Stimulated activated CD4-positive, alpha-beta T cell treated with anti-CD3 and anti-CD28 coated beads, Interleukin-1b, Interleukin-23, amount 100 ng/mL, for 24 hours (primary cell): ENCODE data around the gene SLC17A5.
A peak's percentile ranks its signal among the peaks of the same experiment; 100 is the strongest.
"Not testable (repeated sequence)": the region's sequence is repeated elsewhere in the genome, so short reads cannot be mapped to it uniquely, and the experiment has no call there.

Experiments
- DNase-seq, 4 experiments: peaks; one replicate each; pipeline ENCODE4 v3.0.0-alpha.2; 2020; ENCODE audit warnings: low read depth in 4 of 4, low spot score in 1 of 4

Gene SLC17A5, protein sequence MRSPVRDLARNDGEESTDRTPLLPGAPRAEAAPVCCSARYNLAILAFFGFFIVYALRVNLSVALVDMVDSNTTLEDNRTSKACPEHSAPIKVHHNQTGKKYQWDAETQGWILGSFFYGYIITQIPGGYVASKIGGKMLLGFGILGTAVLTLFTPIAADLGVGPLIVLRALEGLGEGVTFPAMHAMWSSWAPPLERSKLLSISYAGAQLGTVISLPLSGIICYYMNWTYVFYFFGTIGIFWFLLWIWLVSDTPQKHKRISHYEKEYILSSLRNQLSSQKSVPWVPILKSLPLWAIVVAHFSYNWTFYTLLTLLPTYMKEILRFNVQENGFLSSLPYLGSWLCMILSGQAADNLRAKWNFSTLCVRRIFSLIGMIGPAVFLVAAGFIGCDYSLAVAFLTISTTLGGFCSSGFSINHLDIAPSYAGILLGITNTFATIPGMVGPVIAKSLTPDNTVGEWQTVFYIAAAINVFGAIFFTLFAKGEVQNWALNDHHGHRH

DNA sequence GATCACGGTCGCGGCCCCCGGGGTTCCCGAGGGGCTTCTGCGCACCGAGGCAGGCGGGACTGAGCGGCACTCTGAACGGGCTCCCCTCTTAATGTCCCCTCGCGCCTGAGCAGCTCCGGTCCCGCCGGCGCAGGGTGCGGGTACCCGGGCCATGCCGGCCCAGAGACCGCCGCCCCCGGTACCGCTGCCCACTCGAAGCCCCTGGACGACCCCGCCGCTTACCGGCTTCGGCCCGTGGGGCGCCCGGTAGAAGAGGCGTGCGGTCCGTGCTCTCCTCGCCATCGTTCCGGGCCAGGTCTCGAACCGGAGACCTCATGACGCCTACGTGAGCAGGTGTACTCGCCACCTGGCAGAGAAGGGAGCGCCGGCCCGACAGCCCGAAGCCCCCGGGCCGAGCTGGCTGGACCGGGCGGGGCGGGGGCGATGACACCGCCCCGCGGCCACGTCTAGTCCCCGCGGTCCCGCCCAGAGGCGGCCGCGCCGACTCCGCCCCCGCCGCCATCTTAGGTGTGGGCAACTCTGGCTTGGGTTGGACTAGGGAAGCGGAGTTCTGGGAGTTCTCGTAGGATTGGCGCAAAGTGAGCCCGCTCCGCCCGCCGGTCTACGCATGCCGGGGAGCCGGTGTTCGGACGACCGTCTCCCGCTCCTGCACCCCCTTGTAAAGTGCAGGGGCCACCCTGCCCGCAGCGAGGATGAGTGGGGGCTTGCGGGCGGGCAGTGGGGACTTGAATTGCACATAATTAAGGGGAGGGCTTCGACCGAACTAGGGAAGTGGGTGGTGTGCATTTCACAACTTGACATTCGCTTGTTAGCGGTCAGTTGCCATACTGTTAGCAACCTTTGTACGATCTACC, at the start of gene SLC17A5:
TSS of gene SLC17A5 (minus strand) at position 422 of the 854 bp plus-strand sequence. CDS start at position 316, 106 bp downstream.
- DNase-seq = peak; percentile 72 to 90 (median 80)

DNA sequence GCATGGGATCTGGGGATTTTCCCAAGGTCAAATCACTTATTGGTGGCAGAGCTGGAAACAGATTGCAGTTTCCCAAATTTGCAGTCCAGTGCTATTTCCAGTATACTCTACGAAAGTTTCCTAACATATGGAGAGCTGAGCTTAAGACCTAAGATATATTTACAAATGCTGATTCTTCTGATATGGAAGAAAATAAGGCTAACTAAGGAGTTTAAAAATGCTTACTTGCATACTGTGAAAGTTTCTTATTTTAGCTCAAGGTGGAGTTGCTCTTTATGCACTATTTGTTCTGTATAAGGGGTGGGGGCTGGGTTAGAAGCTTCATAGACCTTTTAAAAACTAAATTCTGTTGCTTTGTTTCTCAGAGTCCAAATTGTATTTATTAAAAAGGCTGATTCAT, 49.7 kb upstream of the SLC17A5 start:
- no peak for DNase-seq

DNA sequence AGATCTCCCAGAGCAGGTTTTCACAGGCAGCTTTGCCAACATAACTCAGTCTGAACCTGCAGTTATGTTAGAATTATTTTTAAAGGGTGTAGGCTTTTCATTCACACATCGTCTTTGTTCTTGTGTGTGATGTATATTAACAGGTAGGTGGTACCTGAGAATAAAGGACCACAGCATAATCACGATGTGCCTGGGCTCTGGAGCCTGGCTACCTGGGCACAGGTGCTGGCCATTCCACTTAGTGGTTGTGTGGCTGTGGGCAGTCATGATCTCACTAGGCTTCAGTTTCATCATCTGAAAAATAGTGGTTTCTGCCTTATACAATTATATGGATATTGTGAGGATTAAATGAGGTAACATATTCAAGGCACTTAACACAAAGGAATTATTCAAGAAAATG, 48.7 kb upstream of the SLC17A5 start:
- no peak for DNase-seq

DNA sequence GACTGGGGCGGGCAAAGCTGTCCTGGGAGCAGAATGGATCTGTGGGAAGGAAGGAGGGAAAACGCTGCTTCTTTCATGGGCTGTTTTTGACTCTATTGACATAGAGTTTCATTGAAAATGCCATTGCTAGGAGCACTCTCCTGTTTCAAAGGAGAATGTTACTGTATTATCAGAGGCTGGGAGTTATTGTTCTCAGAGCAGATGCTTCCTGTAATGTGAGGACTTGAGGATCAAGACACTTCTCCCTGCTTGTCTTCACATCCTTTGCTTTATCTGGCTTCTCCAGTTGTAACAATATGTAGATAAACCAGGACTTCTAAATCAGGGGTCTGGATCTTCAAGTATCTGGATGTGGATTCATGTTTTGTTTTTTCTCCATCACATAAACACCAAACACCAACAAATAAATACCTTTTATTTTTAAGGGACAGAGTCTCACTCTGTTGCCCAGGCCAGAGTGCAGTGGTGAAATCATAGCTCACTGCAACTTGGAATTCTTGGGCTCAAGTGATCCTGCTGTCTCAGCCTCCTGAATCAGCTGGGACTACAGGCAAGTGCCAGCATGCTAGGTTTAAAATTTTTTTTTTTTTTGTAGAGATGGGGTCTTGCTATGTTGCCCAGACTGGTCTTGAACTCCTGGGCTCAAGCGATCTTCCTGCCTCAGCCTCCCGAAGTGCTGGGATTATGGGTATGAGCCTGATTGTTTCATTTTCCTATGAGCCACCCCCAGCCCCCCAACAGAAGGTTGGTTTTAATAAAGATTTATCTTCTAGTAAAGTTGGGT, 46.1 kb upstream of the SLC17A5 start:
- no peak for DNase-seq

DNA sequence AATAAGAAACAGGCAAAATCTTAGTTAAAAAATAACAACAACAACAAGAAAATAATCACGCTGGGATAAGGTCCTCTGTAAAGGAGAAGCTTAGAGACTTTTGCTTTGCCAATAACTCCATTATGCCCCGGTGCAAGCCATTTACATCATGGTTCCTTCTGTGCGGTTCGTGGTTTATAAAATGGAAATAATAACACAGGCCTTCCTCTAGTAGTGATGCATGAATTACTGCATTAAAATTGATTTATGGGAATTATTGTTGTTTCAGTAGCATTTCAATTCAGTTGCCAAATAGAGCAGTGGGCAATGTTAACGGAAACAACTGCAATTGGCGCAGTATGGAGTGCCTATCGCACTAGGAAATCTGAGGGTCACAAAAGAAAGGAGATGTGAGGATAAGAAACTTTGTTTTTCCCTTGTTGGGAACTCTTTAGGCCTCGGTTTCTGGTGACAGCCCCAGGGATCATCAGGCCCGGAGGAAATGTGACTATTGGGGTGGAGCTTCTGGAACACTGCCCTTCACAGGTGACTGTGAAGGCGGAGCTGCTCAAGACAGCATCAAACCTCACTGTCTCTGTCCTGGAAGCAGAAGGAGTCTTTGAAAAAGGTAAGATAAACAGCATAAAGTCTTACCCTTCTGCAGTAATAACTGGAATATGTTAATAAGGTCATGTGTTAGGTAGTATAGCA, 43.3 kb upstream of the SLC17A5 start:
- no peak for DNase-seq

DNA sequence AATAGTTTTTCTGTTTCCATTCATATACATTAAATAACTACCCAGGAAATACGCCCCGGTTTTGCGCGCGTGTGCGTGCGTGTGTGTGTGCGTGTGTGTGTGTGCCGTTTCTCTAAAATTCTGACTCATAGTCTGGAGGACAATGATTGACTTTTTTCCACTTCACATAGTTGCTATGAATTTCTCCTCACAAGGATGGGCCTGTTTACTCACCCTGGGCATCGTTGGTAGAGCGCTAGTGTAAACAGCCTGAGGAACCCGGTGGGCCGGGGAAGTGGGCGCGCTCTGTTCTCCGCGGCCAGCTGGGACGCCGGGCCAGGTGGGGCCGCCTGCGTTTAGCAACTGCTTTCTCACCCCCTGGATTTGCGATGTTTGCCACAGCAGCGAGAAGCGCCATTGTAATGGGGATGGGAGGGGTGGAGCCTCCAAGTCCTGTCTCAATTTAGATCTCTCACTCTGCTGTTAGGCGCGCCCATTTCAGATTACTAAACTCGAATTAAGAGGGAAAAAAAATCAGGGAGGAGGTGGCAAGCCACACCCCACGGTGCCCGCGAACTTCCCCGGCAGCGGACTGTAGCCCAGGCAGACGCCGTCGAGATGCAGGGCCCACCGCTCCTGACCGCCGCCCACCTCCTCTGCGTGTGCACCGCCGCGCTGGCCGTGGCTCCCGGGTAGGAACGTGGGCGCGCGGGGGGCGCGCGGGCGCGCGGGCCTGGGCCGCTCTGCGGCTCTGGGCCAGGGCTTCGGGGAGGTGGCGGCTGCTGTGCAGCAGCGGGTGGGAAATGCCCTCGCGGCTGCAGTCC, 42.0 kb upstream of the SLC17A5 start, which contains the start of gene CD109:
TSS of gene CD109 (plus strand) at position 585 of the 803 bp plus-strand sequence. CDS start at position 598, 13 bp downstream.
- peak; percentile 20 to 64 (median 48) for DNase-seq

GRCh38 chr6:73694711-73695411, 41.1 kb upstream of the SLC17A5 start:
- DNase-seq = no peak

GRCh38 chr6:73691512-73691911, 37.7 kb upstream of the SLC17A5 start:
- no peak for DNase-seq

DNA sequence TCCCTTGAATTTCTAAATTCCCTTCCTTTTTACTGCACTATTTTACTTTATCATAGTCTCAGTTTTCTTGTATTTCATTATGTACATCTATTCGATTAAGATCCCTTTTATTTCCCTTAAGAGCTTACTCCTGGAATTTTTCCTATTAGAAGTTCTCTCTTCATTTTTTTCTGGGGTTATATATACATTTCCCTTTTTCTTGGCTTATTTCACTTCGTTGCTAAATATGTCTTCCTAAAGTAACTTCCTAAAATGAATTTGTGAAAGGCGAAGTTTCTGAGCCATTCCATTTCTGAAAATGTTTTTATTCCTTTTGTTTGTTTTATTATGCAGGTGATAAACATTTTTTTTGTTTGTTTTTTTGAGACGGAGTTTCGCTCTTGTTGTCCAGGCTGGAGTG, 36.3 kb upstream of the SLC17A5 start:
- no peak for DNase-seq

GRCh38 chr6:73688351-73688750, 34.6 kb upstream of the SLC17A5 start:
- no peak for DNase-seq

GRCh38 chr6:73683574-73683973, 29.8 kb upstream of the SLC17A5 start:
- not testable (repeated sequence) for DNase-seq

DNA sequence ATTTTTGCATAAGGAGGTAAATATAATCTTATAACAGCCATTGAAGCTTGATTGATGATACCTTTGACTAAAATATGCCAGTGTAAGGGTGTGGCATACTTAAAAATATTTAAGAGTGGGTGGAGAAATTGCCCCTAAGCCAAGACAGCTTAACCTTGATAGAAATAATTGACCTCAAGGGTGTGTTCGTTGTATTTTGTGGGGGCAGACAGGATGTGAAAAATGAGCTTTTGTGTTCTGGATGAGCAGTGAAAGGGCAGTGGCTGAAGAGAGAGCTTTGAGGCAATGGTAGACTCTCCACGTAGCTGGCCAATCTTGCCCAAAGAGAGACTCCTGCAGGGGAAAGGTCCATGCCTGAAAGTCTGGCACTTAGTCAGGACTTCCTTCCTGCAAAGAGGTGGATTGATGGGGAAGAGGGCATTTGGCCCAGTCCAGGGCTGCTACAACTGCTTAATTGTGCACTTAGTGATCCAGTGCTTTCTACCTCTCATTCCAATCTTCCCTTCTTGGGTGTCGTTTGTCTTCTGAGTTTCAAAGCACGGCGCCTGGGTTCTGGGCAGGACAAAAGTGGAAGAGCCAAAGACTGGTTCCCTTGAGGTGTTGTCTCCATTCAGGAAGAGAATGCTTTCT, 26.6 kb upstream of the SLC17A5 start:
- DNase-seq = no peak

DNA sequence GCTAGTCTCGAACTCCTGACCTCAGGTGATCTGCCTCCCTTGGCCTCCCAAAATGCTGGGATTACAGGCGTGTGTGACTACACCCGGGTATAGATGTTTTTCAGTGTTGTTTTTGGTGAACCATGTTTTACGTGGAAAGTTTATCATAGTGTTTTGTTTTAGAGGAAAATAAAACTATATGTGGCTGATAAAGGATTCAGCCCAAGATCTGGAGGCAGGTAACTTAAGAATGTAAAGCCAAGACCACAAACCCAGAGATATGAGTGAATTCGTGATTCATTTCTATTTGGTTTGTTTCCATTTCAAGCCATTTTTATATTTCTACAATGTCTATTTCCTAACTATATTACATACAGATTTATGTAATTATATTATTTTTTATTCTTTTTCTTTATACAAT, 26.1 kb upstream of the SLC17A5 start:
- DNase-seq = not testable (repeated sequence)

DNA sequence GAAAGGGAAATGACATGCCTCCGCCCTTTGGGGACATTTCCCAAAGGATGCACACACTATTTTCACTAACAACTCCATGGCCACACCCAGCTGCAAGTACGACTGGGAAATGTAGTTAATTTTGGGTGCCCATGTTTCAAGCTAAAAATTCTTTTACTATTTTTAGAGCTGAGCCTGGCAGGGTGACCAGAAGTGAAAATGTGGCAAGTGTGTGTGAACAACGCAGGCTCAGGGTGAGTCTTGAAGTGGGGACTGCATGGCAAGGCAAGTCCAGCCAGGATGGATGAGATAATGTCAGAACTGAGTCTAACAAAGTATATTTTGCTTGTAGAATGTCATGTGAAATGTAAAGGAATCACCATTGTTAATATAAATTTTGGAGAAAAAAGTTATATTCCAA, 25.2 kb upstream of the SLC17A5 start:
- DNase-seq = no peak

DNA sequence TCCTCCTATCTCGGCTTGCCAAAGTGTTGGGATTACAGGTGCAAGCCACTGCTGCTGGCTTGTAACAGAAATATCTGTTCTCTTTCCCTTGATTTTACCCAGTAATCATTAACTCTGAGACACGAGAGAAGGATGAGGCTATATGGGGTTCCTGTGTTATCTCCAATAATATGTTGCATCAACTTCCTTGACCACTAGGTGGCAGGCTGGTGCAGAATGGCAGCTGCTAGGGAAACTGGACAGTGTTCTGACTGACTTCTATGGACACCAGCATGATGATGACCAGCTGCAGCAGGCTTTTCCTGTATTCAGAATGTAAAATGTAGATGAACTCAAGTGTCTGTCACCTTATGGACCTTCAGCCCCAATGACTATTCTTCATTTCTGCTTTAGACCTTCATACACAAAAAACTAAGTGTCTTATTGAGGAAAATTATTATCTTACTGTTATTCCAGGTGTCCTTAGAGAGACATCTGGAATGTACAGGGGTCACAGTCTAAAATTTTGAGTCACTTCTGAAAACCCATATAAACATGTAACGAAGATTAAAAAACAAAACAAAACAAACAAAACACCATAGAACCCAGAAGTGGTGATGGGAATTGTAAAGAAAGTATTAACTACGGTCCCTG, 21.8 kb upstream of the SLC17A5 start:
- DNase-seq = peak; percentile 46 to 68 (median 66)

DNA sequence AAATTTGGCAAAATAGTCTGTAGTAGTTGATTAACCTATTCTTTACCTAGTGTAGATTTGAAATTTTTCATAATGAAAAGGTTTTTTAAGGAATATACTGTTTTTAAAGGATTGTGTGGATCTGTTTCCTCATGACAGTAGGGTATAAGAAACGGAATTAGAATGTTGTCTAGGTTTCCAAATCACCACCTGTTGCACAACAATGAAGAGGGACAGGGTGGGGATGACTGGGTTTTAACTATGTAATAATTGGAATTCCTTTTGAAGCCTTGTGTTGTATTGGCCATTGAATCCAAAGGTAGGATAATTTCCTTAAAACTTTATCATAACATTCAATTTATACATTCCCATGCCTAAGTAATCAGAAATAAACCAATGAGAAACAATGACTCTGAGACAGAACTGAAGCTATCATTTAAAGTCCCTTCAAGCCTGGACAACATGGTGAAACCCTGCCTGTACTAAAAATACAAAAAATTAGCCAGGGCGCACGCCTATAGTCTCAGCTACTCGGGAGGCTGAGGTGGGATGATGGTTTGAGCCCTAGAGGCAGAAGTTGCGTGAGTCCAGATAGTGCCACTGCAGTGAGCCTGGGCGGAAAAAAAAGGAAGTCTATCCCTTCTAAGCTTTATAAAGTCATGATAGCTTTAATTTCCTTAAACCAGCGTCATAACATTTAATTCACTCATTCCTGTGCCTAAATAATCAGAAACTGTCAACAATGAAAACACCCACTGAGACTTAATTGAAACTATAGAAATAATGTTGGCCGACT, 18.3 kb upstream of the SLC17A5 start:
- no peak for DNase-seq

GRCh38 chr6:73669005-73669404, 15.2 kb upstream of the SLC17A5 start:
- no peak for DNase-seq
